OCI-LY7 (cell line): ENCODE data around the gene APOL6. TPM values are rescaled to one million over a fixed set of nuclear protein-coding genes. Genes with fewer than 3 reads are reported as not detected.

ENCODE experiments used
- BruUV-seq: library from RNA; stranded (reverse); fragments of 400-500 nt; replicated peaks from 2 replicates; lab custom pipeline; 2021; lab: Mats Ljungman, UMichigan
- CTCF ChIA-PET: fragments of 300-600 bp; sonication (Branson Sonifier 250); formaldehyde crosslinking; loops from one replicate; lab custom pipeline; 2022; ENCODE audit warnings: antibody characterized with exemption; ENCODE audit not compliant: unreplicated experiment; lab: Charles Lee
- POLR2A ChIA-PET: fragments of 300-600 bp; sonication (Branson Sonifier 250); formaldehyde crosslinking; loops from one replicate; lab custom pipeline; 2022; ENCODE audit warnings: antibody characterized with exemption; lab: Charles Lee
- DNase-seq: peaks from one replicate; pipeline ENCODE4 v3.0.0-alpha.2; 2015; ENCODE audit warnings: low spot score
- H2AFZ ChIP-seq: fragments of 200-600 bp; sonication (generic), shearing (Covaris generic); 2 replicates; pipeline ENCODE4 v1.6.1; 2014; ENCODE audit warnings: mild to moderate bottlenecking, antibody characterized with exemption, low read length, moderate library complexity
- H3K27ac ChIP-seq: fragments of 200-600 bp; sonication (generic); 2 replicates; pipeline ENCODE4 v1.5.1; 2014; ENCODE audit warnings: mixed run types, low read depth, mild to moderate bottlenecking, moderate library complexity, low read length, inconsistent platforms; ENCODE audit not compliant: poor library complexity, severe bottlenecking
- H3K36me3 ChIP-seq: fragments of 200-600 bp; sonication (generic); 2 replicates; pipeline ENCODE4 v1.6.1; 2014; ENCODE audit warnings: mild to moderate bottlenecking, antibody characterized with exemption, low read length, moderate library complexity, mixed read lengths; ENCODE audit not compliant: insufficient read depth
- H3K4me1 ChIP-seq: fragments of 200-600 bp; sonication (generic); 2 replicates; pipeline ENCODE4 v1.5.1; 2014; ENCODE audit warnings: mild to moderate bottlenecking, low read length; ENCODE audit not compliant: insufficient read depth, poor library complexity, severe bottlenecking
- H3K4me2 ChIP-seq: fragments of 200-600 bp; sonication (generic); 2 replicates; pipeline ENCODE4 v1.6.1; 2014; ENCODE audit warnings: mild to moderate bottlenecking, low read length
- H3K4me3 ChIP-seq: fragments of 200-600 bp; sonication (generic); 2 replicates; pipeline ENCODE4 v1.5.1; 2014; ENCODE audit warnings: mild to moderate bottlenecking, low read depth, low read length; ENCODE audit not compliant: poor library complexity, severe bottlenecking
- H3K79me2 ChIP-seq: fragments of 200-600 bp; sonication (generic); 2 replicates; pipeline ENCODE4 v1.6.1; 2016; ENCODE audit warnings: low read depth, mild to moderate bottlenecking, low read length, moderate library complexity, mixed read lengths; ENCODE audit not compliant: insufficient read depth
- H3K9me2 ChIP-seq: fragments of 200-600 bp; sonication (generic); 2 replicates; pipeline ENCODE4 v1.6.1; 2016; ENCODE audit warnings: mild to moderate bottlenecking, low read length, mixed read lengths; ENCODE audit not compliant: insufficient read depth
- H3K9me3 ChIP-seq: fragments of 200-600 bp; sonication (generic); 2 replicates; pipeline ENCODE4 v1.6.1; 2014; ENCODE audit warnings: mild to moderate bottlenecking, mixed run types, low read length, mixed read lengths
- H4K20me1 ChIP-seq: fragments of 200-600 bp; sonication (generic); 2 replicates; pipeline ENCODE4 v1.6.1; 2014; ENCODE audit warnings: mild to moderate bottlenecking, antibody characterized with exemption, low read length, moderate library complexity, mixed read lengths; ENCODE audit not compliant: insufficient read depth
- EZH2phosphoT487 ChIP-seq: fragments of 200-600 bp; sonication (generic); IDR thresholded peaks from 2 replicates; pipeline ENCODE4 v1.6.1; 2018; ENCODE audit warnings: low read depth, borderline replicate concordance, mild to moderate bottlenecking, mixed run types, antibody characterized with exemption, low read length, moderate library complexity, mixed read lengths
- intact Hi-C: fragments of 100-400 bp; cut with micrococcal nuclease; formaldehyde crosslinking; loops from one replicate; pipeline ENCODE4 v1.10.0; 2022; ENCODE audit not compliant: unreplicated experiment
- total RNA-seq, 2 experiments: library from RNA; depleted of rRNA in 1 of 2; stranded (reverse); fragments of >200 nt in 1 of 2; shearing (Covaris generic) in 1 of 2; gene quantifications; 2 replicates each; pipeline ENCODE4 v1.2.3, GENCODE V29; 2014 to 2022
- TF ChIP-seq, protein P1 (sequence below): fragments of 200-600 bp; sonication (generic); conservative IDR thresholded peaks from 2 replicates; pipeline ENCODE4 v1.5.1; 2014; ENCODE audit warnings: mild to moderate bottlenecking, antibody characterized with exemption, low read length, moderate library complexity, mixed read lengths

The APOL6 gene
- total RNA-seq, 2 experiments from 2014 or later: 22.0 to 27.8 TPM

GRCh38 chr22:35656284-35656752 is 8.1 kb downstream of the APOL6 start:
- BruUV-seq: no TSS peak
- H3K9me3 ChIP-seq: peaks cover 23% of the 10 kb centered on the region; the same call in 1 of the 2 replicates
- no peaks in the 10 kb centered on the region for H3K9me2 ChIP-seq
- no peak overlapping the region for H3K27ac ChIP-seq
- TF ChIP-seq EZH2phosphoT487: no peak
- TF ChIP-seq, protein P1, sequence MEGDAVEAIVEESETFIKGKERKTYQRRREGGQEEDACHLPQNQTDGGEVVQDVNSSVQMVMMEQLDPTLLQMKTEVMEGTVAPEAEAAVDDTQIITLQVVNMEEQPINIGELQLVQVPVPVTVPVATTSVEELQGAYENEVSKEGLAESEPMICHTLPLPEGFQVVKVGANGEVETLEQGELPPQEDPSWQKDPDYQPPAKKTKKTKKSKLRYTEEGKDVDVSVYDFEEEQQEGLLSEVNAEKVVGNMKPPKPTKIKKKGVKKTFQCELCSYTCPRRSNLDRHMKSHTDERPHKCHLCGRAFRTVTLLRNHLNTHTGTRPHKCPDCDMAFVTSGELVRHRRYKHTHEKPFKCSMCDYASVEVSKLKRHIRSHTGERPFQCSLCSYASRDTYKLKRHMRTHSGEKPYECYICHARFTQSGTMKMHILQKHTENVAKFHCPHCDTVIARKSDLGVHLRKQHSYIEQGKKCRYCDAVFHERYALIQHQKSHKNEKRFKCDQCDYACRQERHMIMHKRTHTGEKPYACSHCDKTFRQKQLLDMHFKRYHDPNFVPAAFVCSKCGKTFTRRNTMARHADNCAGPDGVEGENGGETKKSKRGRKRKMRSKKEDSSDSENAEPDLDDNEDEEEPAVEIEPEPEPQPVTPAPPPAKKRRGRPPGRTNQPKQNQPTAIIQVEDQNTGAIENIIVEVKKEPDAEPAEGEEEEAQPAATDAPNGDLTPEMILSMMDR: no peak
- no peak overlapping the region for H2AFZ ChIP-seq
- no peak overlapping the region for H3K4me3 ChIP-seq
- H4K20me1 ChIP-seq: no peaks in the 10 kb centered on the region
- DNase-seq: no peak
- peaks cover 79% of the 10 kb centered on the region for H3K36me3 ChIP-seq
- intact Hi-C loops: no loop called here
- H3K4me1 ChIP-seq: peaks cover 19% of the 10 kb centered on the region
- H3K4me2 ChIP-seq: no peak overlapping the region
- peaks cover 18% of the 10 kb centered on the region; the same call in 1 of the 2 replicates for H3K79me2 ChIP-seq
- ChIA-PET POLR2A (interaction anchor here (1.1 kb wide), 1 partner anchor 14 kb away, joined by 3 read pairs; no protein-coding TSS in a partner anchor), CTCF (no interaction called here)

DNA sequence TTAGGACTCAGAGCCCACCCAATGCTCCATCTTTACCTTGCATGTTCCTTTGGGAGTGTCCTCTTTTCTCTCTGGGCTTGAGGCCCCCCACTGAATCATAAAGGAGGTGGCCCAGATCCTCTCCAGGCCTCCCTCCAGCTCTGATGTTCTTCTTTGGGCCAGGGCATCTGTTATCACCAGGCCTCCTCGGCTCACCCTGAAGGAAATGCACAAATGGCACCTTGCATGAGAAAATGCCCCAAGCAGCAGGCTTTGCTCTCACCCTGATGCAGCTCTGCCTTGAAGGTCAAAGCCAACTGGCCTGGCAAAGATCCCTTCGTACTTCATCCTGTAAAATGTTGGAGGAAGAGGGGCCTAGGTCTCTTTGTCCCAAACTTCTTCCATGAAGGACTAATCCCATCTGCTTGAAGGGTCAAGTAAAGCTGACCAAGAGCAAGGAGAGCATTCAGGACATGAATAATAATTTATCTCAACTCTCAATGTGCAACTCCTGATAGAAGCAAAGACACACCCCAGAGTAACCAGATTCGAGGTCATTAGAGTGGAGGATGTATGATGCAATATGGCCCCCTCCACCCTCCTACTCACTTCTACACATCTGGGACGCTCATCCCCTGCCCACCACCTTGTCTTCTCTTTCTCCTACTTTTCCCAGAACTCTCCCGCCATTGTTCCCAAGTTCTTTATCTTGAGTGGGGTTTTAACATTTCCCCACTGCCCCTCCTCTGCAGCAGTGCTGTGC is 9.5 kb downstream of the APOL6 start:
- Histone ChIP-seq H3K9me3 (peaks cover 34% of the 10 kb centered on the region; the same call in 1 of the 2 replicates), H3K4me2 (no peak overlapping the region), H3K27ac (no peak overlapping the region), H3K36me3 (peaks cover 92% of the 10 kb centered on the region), H3K9me2 (no peaks in the 10 kb centered on the region), H3K4me1 (peaks cover 27% of the 10 kb centered on the region), H2AFZ (no peak overlapping the region), H4K20me1 (no peaks in the 10 kb centered on the region), H3K79me2 (peaks cover 18% of the 10 kb centered on the region; the same call in 1 of the 2 replicates), H3K4me3 (no peak overlapping the region)
- BruUV-seq: no TSS peak
- TF ChIP-seq, protein P1: no peak
- no peak for TF ChIP-seq EZH2phosphoT487
- intact Hi-C loops: no loop called here
- ChIA-PET POLR2A (no interaction called here), CTCF (no interaction called here)
- DNase-seq: no peak
